GM18498 (cell line): Measurements from ENCODE around the gene XRRA1.

Source experiments
- ATAC-seq: cut with Tn5 transposase; IDR thresholded peaks from one replicate; pipeline ENCODE4 v1.9.1; 2021; ENCODE audit warnings: mild to moderate bottlenecking, moderate library complexity; ENCODE audit not compliant: unreplicated experiment

Gene XRRA1

GRCh38 chr11:74950374-74950969, 1.6 kb upstream of the XRRA1 start:
- ATAC-seq, result no peak

- ATAC-seq, result no peak
Measured at GRCh38 chr11:74949753-74950137, 854 bp upstream of the XRRA1 start.

GRCh38 chr11:74948546-74948897, 369 bp downstream of the XRRA1 start:
- peak; percentile 21 for ATAC-seq

- no peak for ATAC-seq
Measured at GRCh38 chr11:74942073-74942759, 6.7 kb downstream of the XRRA1 start.

GRCh38 chr11:74941492-74941891, 7.4 kb downstream of the XRRA1 start:
- no peak for ATAC-seq

GRCh38 chr11:74937696-74938475, 11.0 kb downstream of the XRRA1 start:
- ATAC-seq, result no peak

GRCh38 chr11:74936976-74937375, 11.9 kb downstream of the XRRA1 start:
- ATAC-seq, result no peak

GRCh38 chr11:74936087-74936486, 12.8 kb downstream of the XRRA1 start:
- ATAC-seq, result no peak

- ATAC-seq, result no peak
Measured at GRCh38 chr11:74935285-74935684, 13.6 kb downstream of the XRRA1 start.

- ATAC-seq, result no peak
Measured at GRCh38 chr11:74933765-74934164, 15.1 kb downstream of the XRRA1 start.

- no peak for ATAC-seq
Measured at GRCh38 chr11:74932797-74933196, 16.1 kb downstream of the XRRA1 start.

- no peak for ATAC-seq
Measured at GRCh38 chr11:74932169-74932568, 16.7 kb downstream of the XRRA1 start.

- peak; percentile 59 for ATAC-seq
Measured at GRCh38 chr11:74929431-74930363, 19.2 kb downstream of the XRRA1 start.

GRCh38 chr11:74927496-74927895, 21.4 kb downstream of the XRRA1 start:
- ATAC-seq, result no peak

GRCh38 chr11:74926304-74927030, 22.4 kb downstream of the XRRA1 start:
- no peak for ATAC-seq

GRCh38 chr11:74925281-74925680, 23.6 kb downstream of the XRRA1 start:
- ATAC-seq, result no peak

GRCh38 chr11:74923125-74923524, 25.8 kb downstream of the XRRA1 start:
- no peak for ATAC-seq

GRCh38 chr11:74909812-74910211, 39.1 kb downstream of the XRRA1 start:
- ATAC-seq, result no peak

- no peak for ATAC-seq
Measured at GRCh38 chr11:74909385-74909784, 39.5 kb downstream of the XRRA1 start.

GRCh38 chr11:74905326-74905725, 43.6 kb downstream of the XRRA1 start:
- no peak for ATAC-seq
